H1 (cell line): ENCODE measurements around the gene UFSP1. TPM values are rescaled to one million over a fixed set of nuclear protein-coding genes. Genes with fewer than 3 reads are reported as not detected.

Experiments
- polyA plus RNA-seq, 7 experiments: library from polyadenylated mRNA; depleted of rRNA in 3 of 7; stranded (reverse) in 5 of 7; unstranded in 2 of 7; fragments of >200 nt in 5 of 7; fragments of 200-250 nt in 2 of 7; gene quantifications; 1 replicate in 5 of 7; 2 replicates in 1 of 7; 4 replicates in 1 of 7; pipeline versions ENCODE4 v1.2.1 to v1.2.3, GENCODE V29; 2011 to 2013; ENCODE audit warnings: missing spikeins in 2 of 7, mixed read lengths in 2 of 7
- total RNA-seq: library from RNA; stranded (reverse); fragmentation: NEBNext Ultra II Directional; extraction: Animal tissue kit (Norgen Biotek cat#: 25700); gene quantifications from 2 replicates; pipeline ENCODE4 v1.2.1, GENCODE V29; 2021
- TF ChIP-seq, protein P1 (sequence below): fragments of 300-600 bp; sonication (generic); IDR thresholded peaks from 2 replicates; pipeline ENCODE4 v1.7.1; 2012; ENCODE audit warnings: low read length, moderate library complexity, mild to moderate bottlenecking, inconsistent platforms; ENCODE audit not compliant: insufficient replicate concordance

Gene UFSP1
- total and polyA plus RNA-seq, 2 of the 8 experiments (the other 6 are each of a cell fraction or from before 2014, with no cell fraction given): 1.6 to 4.3 TPM

DNA sequence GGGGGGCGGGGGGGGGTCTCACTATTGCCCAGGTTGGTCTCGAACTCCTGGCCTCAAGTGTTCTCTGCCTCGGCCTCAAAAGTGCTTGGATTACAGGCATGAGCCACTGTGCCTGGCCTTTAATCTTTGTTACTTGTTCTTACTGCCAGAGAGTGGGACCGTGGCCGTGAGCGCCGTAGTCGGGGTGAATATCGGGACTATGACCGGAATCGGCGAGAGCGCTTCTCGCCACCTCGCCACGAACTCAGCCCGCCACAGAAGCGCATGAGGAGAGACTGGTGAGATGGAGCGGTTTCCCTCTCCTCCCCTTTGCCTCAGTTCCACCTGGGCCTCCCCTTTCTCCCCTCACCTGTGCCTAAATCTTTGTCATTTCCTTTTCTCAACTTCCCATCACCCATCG, 8.4 kb downstream of the UFSP1 start (continued):
- TF ChIP-seq, protein P1, sequence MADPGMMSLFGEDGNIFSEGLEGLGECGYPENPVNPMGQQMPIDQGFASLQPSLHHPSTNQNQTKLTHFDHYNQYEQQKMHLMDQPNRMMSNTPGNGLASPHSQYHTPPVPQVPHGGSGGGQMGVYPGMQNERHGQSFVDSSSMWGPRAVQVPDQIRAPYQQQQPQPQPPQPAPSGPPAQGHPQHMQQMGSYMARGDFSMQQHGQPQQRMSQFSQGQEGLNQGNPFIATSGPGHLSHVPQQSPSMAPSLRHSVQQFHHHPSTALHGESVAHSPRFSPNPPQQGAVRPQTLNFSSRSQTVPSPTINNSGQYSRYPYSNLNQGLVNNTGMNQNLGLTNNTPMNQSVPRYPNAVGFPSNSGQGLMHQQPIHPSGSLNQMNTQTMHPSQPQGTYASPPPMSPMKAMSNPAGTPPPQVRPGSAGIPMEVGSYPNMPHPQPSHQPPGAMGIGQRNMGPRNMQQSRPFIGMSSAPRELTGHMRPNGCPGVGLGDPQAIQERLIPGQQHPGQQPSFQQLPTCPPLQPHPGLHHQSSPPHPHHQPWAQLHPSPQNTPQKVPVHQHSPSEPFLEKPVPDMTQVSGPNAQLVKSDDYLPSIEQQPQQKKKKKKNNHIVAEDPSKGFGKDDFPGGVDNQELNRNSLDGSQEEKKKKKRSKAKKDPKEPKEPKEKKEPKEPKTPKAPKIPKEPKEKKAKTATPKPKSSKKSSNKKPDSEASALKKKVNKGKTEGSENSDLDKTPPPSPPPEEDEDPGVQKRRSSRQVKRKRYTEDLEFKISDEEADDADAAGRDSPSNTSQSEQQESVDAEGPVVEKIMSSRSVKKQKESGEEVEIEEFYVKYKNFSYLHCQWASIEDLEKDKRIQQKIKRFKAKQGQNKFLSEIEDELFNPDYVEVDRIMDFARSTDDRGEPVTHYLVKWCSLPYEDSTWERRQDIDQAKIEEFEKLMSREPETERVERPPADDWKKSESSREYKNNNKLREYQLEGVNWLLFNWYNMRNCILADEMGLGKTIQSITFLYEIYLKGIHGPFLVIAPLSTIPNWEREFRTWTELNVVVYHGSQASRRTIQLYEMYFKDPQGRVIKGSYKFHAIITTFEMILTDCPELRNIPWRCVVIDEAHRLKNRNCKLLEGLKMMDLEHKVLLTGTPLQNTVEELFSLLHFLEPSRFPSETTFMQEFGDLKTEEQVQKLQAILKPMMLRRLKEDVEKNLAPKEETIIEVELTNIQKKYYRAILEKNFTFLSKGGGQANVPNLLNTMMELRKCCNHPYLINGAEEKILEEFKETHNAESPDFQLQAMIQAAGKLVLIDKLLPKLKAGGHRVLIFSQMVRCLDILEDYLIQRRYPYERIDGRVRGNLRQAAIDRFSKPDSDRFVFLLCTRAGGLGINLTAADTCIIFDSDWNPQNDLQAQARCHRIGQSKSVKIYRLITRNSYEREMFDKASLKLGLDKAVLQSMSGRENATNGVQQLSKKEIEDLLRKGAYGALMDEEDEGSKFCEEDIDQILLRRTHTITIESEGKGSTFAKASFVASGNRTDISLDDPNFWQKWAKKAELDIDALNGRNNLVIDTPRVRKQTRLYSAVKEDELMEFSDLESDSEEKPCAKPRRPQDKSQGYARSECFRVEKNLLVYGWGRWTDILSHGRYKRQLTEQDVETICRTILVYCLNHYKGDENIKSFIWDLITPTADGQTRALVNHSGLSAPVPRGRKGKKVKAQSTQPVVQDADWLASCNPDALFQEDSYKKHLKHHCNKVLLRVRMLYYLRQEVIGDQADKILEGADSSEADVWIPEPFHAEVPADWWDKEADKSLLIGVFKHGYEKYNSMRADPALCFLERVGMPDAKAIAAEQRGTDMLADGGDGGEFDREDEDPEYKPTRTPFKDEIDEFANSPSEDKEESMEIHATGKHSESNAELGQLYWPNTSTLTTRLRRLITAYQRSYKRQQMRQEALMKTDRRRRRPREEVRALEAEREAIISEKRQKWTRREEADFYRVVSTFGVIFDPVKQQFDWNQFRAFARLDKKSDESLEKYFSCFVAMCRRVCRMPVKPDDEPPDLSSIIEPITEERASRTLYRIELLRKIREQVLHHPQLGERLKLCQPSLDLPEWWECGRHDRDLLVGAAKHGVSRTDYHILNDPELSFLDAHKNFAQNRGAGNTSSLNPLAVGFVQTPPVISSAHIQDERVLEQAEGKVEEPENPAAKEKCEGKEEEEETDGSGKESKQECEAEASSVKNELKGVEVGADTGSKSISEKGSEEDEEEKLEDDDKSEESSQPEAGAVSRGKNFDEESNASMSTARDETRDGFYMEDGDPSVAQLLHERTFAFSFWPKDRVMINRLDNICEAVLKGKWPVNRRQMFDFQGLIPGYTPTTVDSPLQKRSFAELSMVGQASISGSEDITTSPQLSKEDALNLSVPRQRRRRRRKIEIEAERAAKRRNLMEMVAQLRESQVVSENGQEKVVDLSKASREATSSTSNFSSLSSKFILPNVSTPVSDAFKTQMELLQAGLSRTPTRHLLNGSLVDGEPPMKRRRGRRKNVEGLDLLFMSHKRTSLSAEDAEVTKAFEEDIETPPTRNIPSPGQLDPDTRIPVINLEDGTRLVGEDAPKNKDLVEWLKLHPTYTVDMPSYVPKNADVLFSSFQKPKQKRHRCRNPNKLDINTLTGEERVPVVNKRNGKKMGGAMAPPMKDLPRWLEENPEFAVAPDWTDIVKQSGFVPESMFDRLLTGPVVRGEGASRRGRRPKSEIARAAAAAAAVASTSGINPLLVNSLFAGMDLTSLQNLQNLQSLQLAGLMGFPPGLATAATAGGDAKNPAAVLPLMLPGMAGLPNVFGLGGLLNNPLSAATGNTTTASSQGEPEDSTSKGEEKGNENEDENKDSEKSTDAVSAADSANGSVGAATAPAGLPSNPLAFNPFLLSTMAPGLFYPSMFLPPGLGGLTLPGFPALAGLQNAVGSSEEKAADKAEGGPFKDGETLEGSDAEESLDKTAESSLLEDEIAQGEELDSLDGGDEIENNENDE: no peak
